Epithelial cell of esophagus (primary cell): ENCODE results near the gene ACE2.
A peak's percentile ranks its signal among the peaks of the same experiment; 100 is the strongest.

ENCODE experiments used
- DNase-seq: peaks from one replicate; pipeline ENCODE4 v3.0.0; 2010; ENCODE audit warnings: low read depth
- H3K4me3 ChIP-seq: 2 replicates; pipeline ENCODE4 v1.5.1; 2011; ENCODE audit warnings: mild to moderate bottlenecking, low read length, control low read depth
- TF ChIP-seq, protein P1 (sequence below): IDR thresholded peaks from 2 replicates; pipeline ENCODE4 v1.5.1; 2011; ENCODE audit warnings: low read depth, mild to moderate bottlenecking, low read length, control low read depth, inconsistent platforms; ENCODE audit not compliant: insufficient read depth; ENCODE audit errors: missing control alignments

Gene ACE2

DNA sequence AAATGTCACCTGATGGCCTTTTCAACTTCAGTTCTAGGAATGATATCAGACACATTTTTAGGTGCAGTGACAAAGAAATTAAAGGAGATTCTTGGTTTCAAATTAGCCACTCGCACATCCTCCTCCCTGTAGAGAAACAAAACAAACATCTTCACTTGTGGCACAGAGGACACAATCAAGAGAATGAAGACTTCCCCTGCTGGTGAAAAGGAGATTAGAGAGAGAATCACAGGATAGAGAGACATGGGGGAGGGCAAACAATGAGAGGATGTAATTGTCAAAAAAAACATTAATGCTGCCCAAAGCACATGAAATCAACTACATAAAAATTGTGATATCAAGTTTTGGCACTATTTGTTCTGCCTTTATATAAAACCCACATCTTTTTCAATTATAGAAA lies 34.5 kb downstream of the ACE2 start:
- TF ChIP-seq, protein P1, sequence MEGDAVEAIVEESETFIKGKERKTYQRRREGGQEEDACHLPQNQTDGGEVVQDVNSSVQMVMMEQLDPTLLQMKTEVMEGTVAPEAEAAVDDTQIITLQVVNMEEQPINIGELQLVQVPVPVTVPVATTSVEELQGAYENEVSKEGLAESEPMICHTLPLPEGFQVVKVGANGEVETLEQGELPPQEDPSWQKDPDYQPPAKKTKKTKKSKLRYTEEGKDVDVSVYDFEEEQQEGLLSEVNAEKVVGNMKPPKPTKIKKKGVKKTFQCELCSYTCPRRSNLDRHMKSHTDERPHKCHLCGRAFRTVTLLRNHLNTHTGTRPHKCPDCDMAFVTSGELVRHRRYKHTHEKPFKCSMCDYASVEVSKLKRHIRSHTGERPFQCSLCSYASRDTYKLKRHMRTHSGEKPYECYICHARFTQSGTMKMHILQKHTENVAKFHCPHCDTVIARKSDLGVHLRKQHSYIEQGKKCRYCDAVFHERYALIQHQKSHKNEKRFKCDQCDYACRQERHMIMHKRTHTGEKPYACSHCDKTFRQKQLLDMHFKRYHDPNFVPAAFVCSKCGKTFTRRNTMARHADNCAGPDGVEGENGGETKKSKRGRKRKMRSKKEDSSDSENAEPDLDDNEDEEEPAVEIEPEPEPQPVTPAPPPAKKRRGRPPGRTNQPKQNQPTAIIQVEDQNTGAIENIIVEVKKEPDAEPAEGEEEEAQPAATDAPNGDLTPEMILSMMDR, result peak; percentile 9
- no peak for DNase-seq
- H3K4me3 ChIP-seq, result no peak overlapping the region

DNA sequence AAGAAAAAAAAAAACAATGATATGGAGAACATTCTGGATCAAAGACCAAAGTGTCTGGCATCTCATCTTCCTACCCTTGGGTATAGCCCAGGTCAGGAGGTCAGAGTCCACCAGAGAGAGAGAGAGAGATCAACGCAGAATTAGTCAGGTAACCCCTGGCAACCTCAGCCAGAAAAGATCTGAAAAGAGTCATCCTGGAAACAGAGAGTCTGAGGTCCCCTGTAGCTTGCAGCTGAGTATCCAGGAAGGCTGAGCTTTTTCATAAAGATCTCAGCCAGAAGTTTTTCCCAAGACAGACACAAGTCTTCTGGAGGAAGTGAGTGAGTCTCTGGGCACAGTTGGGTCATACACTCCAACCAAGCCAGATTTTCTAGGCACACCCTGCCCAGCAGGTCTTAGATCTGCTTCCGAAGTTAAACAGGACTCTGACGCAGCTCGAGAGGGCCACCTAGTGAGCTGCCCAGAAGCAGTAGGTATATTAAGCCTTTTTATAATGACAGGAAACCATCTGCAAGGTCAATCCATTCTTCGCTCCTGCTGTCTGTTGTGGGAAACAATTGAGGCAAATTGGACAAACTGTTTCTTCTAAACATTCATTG lies 35.7 kb downstream of the ACE2 start:
- TF ChIP-seq, protein P1, result peak; percentile 68
- DNase-seq, result peak; percentile 86
- no peak overlapping the region for H3K4me3 ChIP-seq

- no peak overlapping the region for H3K4me3 ChIP-seq
- DNase-seq, result peak; percentile 15
- TF ChIP-seq, protein P1, result no peak
Measured at GRCh38 chrX:15563056-15563455, 37.7 kb downstream of the ACE2 start.

DNA sequence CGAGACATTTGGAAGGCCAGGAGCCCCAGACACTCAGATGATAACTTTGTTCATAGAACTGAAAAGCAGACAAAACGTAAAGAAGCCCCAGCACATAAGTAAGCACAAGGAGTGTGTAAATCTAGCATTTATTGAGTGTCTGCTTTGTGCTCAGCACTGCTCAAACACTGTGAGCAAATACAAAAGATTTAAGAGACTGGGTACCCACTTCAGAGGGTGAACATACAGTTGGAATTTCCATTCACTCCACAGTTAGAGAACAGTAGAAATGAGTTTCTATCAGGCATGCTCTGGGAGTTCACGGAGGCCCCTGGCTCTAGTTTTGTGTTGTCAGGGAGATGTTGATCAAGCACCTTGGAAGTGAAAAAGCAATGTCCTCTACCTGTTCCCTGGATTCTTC lies 39.8 kb downstream of the ACE2 start:
- no peak overlapping the region for H3K4me3 ChIP-seq
- DNase-seq, result no peak
- TF ChIP-seq, protein P1, result no peak

- H3K4me3 ChIP-seq, result no peak overlapping the region
- TF ChIP-seq, protein P1, result no peak
- DNase-seq, result no peak
Measured at GRCh38 chrX:15559227-15559626, 41.5 kb downstream of the ACE2 start.

GRCh38 chrX:15549189-15550012 lies 51.4 kb downstream of the ACE2 start:
- TF ChIP-seq, protein P1, result no peak
- H3K4me3 ChIP-seq, result no peak overlapping the region
- DNase-seq, result no peak

GRCh38 chrX:15547356-15547755 lies 53.4 kb downstream of the ACE2 start:
- H3K4me3 ChIP-seq, result no peak overlapping the region
- no peak for DNase-seq
- TF ChIP-seq, protein P1, result no peak
